H1 (cell line): ENCODE data around the gene DNER. TPM values are rescaled to one million over a fixed set of nuclear protein-coding genes. Genes with fewer than 3 reads are reported as not detected.
A peak's percentile ranks its signal among the peaks of the same experiment; 100 is the strongest.

Experiments
- CTCF ChIA-PET: fragments of 300-600 bp; sonication (Branson Sonifier 250); formaldehyde crosslinking; loops from one replicate; lab custom pipeline; 2021; ENCODE audit not compliant: partially characterized antibody; lab: Charles Lee
- POLR2A ChIA-PET: fragments of 300-600 bp; sonication (Branson Sonifier 250); formaldehyde crosslinking; loops from one replicate; lab custom pipeline; 2021; ENCODE audit warnings: inconsistent platforms; ENCODE audit not compliant: partially characterized antibody; lab: Charles Lee
- DNase-seq, 2 experiments: peaks; one replicate each; pipeline versions ENCODE4 v3.0.0 to v3.0.0-alpha.2; 2010 to 2022; ENCODE audit warnings: low spot score in 2 of 2, low read depth in 1 of 2, mixed read lengths in 1 of 2
- FAIRE-seq: peaks from 2 replicates; lab custom pipeline; 2011; peaks lifted over from hg19 to GRCh38; lab: Jason Lieb, UNC
- H2AFZ ChIP-seq: 2 replicates; pipeline ENCODE4 v1.8.1; 2012; ENCODE audit warnings: low read length, inconsistent platforms
- H2AK5ac ChIP-seq: 2 replicates; pipeline ENCODE4 v1.6.1; 2013; ENCODE audit warnings: low read depth, low read length
- H2BK120ac ChIP-seq: replicated peaks from 2 replicates; pipeline ENCODE3; 2013; ENCODE audit warnings: low read depth, low read length, inconsistent platforms
- H2BK12ac ChIP-seq: 2 replicates; pipeline ENCODE4 v1.6.1; 2013; ENCODE audit warnings: low read depth, low read length
- H2BK15ac ChIP-seq: 2 replicates; pipeline ENCODE4 v1.6.1; 2013; ENCODE audit warnings: low read length
- H2BK20ac ChIP-seq: 2 replicates; pipeline ENCODE4 v1.6.1; 2013; ENCODE audit warnings: low read length
- H2BK5ac ChIP-seq: 2 replicates; pipeline ENCODE4 v1.6.1; 2013; ENCODE audit warnings: low read depth, low read length
- H3K14ac ChIP-seq: 2 replicates; pipeline ENCODE4 v1.6.1; 2013; ENCODE audit warnings: inconsistent platforms; ENCODE audit not compliant: insufficient read length
- H3K18ac ChIP-seq: 2 replicates; pipeline ENCODE4 v1.6.1; 2013; ENCODE audit warnings: low read length; ENCODE audit errors: extremely low read depth
- H3K23ac ChIP-seq: 2 replicates; pipeline ENCODE4 v1.6.1; 2013; ENCODE audit warnings: inconsistent platforms; ENCODE audit not compliant: insufficient read length
- H3K23me2 ChIP-seq: 2 replicates; pipeline ENCODE4 v1.6.1; 2013; ENCODE audit warnings: low read depth, low read length
- H3K27ac ChIP-seq: 2 replicates; pipeline ENCODE4 v1.6.1; 2011; ENCODE audit warnings: low read depth, low read length, inconsistent platforms
- H3K27me3 ChIP-seq, 4 experiments: replicated peaks in 1 of 4; 1 replicate in 1 of 4; 2 replicates in 3 of 4; pipeline versions ENCODE4 v1.6.1 to v1.8.1; 2011 to 2013; ENCODE audit warnings: low read length in 3 of 4, mild to moderate bottlenecking in 3 of 4, inconsistent platforms in 2 of 4, mixed read lengths in 2 of 4, moderate library complexity in 1 of 4; ENCODE audit not compliant: control insufficient read depth in 3 of 4, insufficient read depth in 3 of 4; ENCODE audit errors: extremely low read depth in 1 of 4
- H3K36me3 ChIP-seq, 4 experiments: 2 replicates each; pipeline versions ENCODE4 v1.6.1 to v1.8.1; 2011 to 2013; ENCODE audit warnings: mild to moderate bottlenecking in 4 of 4, low read length in 3 of 4, moderate library complexity in 2 of 4, control low read depth in 1 of 4, inconsistent platforms in 1 of 4; ENCODE audit not compliant: insufficient read depth in 4 of 4, control insufficient read depth in 2 of 4
- H3K4ac ChIP-seq: replicated peaks from 2 replicates; pipeline ENCODE3; 2013; ENCODE audit warnings: low read length, low read depth, mixed read lengths, inconsistent platforms; ENCODE audit not compliant: insufficient read length
- H3K4me1 ChIP-seq, 4 experiments: replicated peaks in 1 of 4; 1 replicate in 1 of 4; 2 replicates in 3 of 4; pipeline versions ENCODE4 v1.6.1 to v1.8.1; 2011 to 2013; ENCODE audit warnings: low read length in 3 of 4, inconsistent platforms in 2 of 4, mixed read lengths in 1 of 4; ENCODE audit not compliant: insufficient read depth in 4 of 4, control insufficient read depth in 3 of 4
- H3K4me2 ChIP-seq, 2 experiments: 2 replicates each; pipeline versions ENCODE4 v1.6.1 to v1.8.1; 2011 to 2013; ENCODE audit warnings: low read depth in 2 of 2, low read length in 2 of 2, control low read depth in 1 of 2, inconsistent platforms in 1 of 2, mild to moderate bottlenecking in 1 of 2; ENCODE audit not compliant: insufficient read depth in 1 of 2
- H3K4me3 ChIP-seq, 4 experiments: fragments of 200-600, 300-600 bp in 1 of 4; sonication (generic), shearing (Covaris generic), sonication (Bioruptor Twin) in 1 of 4; 2 replicates each; pipeline versions ENCODE4 v1.5.1 to v1.8.1; 2011 to 2016; ENCODE audit warnings: low read length in 4 of 4, low read depth in 3 of 4, control low read depth in 2 of 4, inconsistent platforms in 2 of 4, mild to moderate bottlenecking in 2 of 4, mixed read lengths in 1 of 4, moderate library complexity in 1 of 4; ENCODE audit not compliant: insufficient read depth in 2 of 4; ENCODE audit errors: extremely low read depth in 1 of 4
- H3K56ac ChIP-seq: replicated peaks from 2 replicates; pipeline ENCODE3; 2013; ENCODE audit warnings: low read depth, mild to moderate bottlenecking, mixed read lengths, low read length, inconsistent platforms; ENCODE audit not compliant: insufficient read length
- H3K79me1 ChIP-seq: 2 replicates; pipeline ENCODE4 v1.6.1; 2013; ENCODE audit warnings: low read depth, low read length, control low read depth
- H3K79me2 ChIP-seq, 2 experiments: 2 replicates each; pipeline versions ENCODE4 v1.6.1 to v1.8.1; 2012 to 2013; ENCODE audit warnings: low read length in 2 of 2, mild to moderate bottlenecking in 2 of 2, inconsistent platforms in 1 of 2; ENCODE audit not compliant: insufficient read depth in 2 of 2, control insufficient read depth in 1 of 2
- H3K9ac ChIP-seq, 4 experiments: replicated peaks in 1 of 4; 1 replicate in 1 of 4; 2 replicates in 3 of 4; pipeline versions ENCODE4 v1.6.1 to v1.8.1; 2011 to 2013; ENCODE audit warnings: low read depth in 3 of 4, low read length in 3 of 4, control low read depth in 2 of 4, mild to moderate bottlenecking in 2 of 4, moderate library complexity in 2 of 4, inconsistent platforms in 1 of 4; ENCODE audit errors: extremely low read depth in 1 of 4
- H3K9me3 ChIP-seq, 2 experiments: 2 replicates each; pipeline versions ENCODE4 v1.6.1 to v1.8.1; 2012 to 2013; ENCODE audit warnings: mild to moderate bottlenecking in 2 of 2, moderate library complexity in 2 of 2, control low read depth in 1 of 2, inconsistent platforms in 1 of 2, low read depth in 1 of 2, low read length in 1 of 2, mixed read lengths in 1 of 2; ENCODE audit not compliant: insufficient read depth in 2 of 2
- H4K20me1 ChIP-seq, 2 experiments: replicated peaks in 1 of 2; 2 replicates each; pipeline versions ENCODE3 to v1.8.1; 2011 to 2013; ENCODE audit warnings: inconsistent platforms in 2 of 2, low read length in 2 of 2, mild to moderate bottlenecking in 1 of 2; ENCODE audit not compliant: insufficient read depth in 2 of 2, control insufficient read depth in 1 of 2
- H4K5ac ChIP-seq: 2 replicates; pipeline ENCODE4 v1.6.1; 2013; ENCODE audit warnings: low read length, low read depth, mixed read lengths, inconsistent platforms; ENCODE audit not compliant: insufficient read length
- H4K8ac ChIP-seq: 2 replicates; pipeline ENCODE4 v1.8.0; 2013; ENCODE audit warnings: mild to moderate bottlenecking, moderate library complexity, low read length, inconsistent platforms; ENCODE audit not compliant: insufficient read depth; ENCODE audit errors: extremely low read depth
- H4K91ac ChIP-seq: replicated peaks from 2 replicates; pipeline ENCODE3; 2013; ENCODE audit warnings: low read length, mixed read lengths, inconsistent platforms; ENCODE audit not compliant: insufficient read length
- SIN3A ChIP-seq, 2 experiments: IDR thresholded peaks in 1 of 2; conservative IDR thresholded peaks in 1 of 2; 2 replicates each; pipeline ENCODE4 v1.6.1; 2011 to 2012; ENCODE audit warnings: low read length in 2 of 2, improper control_type of control experiment in 1 of 2, low read depth in 1 of 2, mild to moderate bottlenecking in 1 of 2
- SIX5 ChIP-seq: IDR thresholded peaks from 2 replicates; pipeline ENCODE4 v1.6.1; 2011; ENCODE audit warnings: mild to moderate bottlenecking, low read depth, low read length
- SP1 ChIP-seq: IDR thresholded peaks from 2 replicates; pipeline ENCODE4 v1.6.1; 2011; ENCODE audit warnings: low read depth, low read length
- TAF1 ChIP-seq: IDR thresholded peaks from 2 replicates; pipeline ENCODE4 v1.6.1; 2011; ENCODE audit warnings: mild to moderate bottlenecking, low read depth, low read length
- WGBS, 2 experiments: shearing (Covaris generic) in 1 of 2; methylation state at CpG; one replicate each; pipeline versions ENCODE4 v1.1.6 to v1.1.7; 2013 to 2015; ENCODE audit warnings: low lambda C conversion rate in 2 of 2, mixed read lengths in 2 of 2, inconsistent platforms in 1 of 2, low coverage in 1 of 2, missing lambda C conversion rate in 1 of 2; ENCODE audit not compliant: insufficient replicate concordance in 2 of 2, insufficient coverage in 1 of 2, insufficient read length in 1 of 2; ENCODE audit errors: extremely low coverage in 1 of 2, missing lambda C conversion rate in 1 of 2; 5-methylcytosine and 5-hydroxymethylcytosine counted together
- polyA plus RNA-seq, 7 experiments: library from polyadenylated mRNA; depleted of rRNA in 3 of 7; stranded (reverse) in 5 of 7; unstranded in 2 of 7; fragments of >200 nt in 5 of 7; fragments of 200-250 nt in 2 of 7; gene quantifications; 1 replicate in 5 of 7; 2 replicates in 1 of 7; 4 replicates in 1 of 7; pipeline versions ENCODE4 v1.2.1 to v1.2.3, GENCODE V29; 2011 to 2013; ENCODE audit warnings: missing spikeins in 2 of 7, mixed read lengths in 2 of 7
- total RNA-seq: library from RNA; stranded (reverse); fragmentation: NEBNext Ultra II Directional; extraction: Animal tissue kit (Norgen Biotek cat#: 25700); gene quantifications from 2 replicates; pipeline ENCODE4 v1.2.1, GENCODE V29; 2021

DNER gene
- total and polyA plus RNA-seq, 2 of the 8 experiments (the other 6 are each of a cell fraction or from before 2014, with no cell fraction given): 6.8 to 16.3 TPM

DNA sequence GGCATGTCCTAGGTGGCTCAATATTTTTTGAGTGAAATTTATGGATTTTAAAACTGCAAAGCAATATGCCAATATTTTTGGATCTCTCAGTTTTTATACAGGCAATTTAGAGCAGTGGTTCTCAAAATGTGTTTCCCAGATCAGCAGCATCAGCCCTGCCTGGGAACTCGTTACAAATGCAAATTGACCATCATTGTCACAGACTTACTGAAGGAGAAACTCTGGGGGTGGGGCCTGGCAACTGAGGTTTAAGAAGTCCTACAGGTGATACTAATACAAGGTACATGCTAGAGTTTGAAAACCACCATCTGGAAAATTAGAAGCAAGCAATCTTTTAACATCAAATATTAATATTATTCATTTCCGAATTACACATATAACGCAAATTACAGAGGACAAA lies 227.7 kb downstream of the DNER start:
- Histone ChIP-seq H2BK120ac (no peak overlapping the region), H3K23ac (no peak overlapping the region), H4K20me1 (no peaks in the 10 kb centered on the region), H3K56ac (no peak overlapping the region), H3K79me1 (no peaks in the 10 kb centered on the region), H3K4me3 (0 out of 8 replicates have a peak overlapping the region, but pooled peaks of 1 of the 4 experiments have one; percentile 23), H3K27ac (no peak overlapping the region), H2AFZ (no peak overlapping the region), H3K27me3 (no peaks in the 10 kb centered on the region), H3K79me2 (no peaks in the 10 kb centered on the region), H3K14ac (no peak overlapping the region), H2AK5ac (no peak overlapping the region; the same call in 1 of the 2 replicates), H3K4me2 (peak overlapping the region; percentile 21 to 40; a peak in 2 of 4 replicates), H3K23me2 (no peaks in the 10 kb centered on the region; the same call in 1 of the 2 replicates), H3K36me3 (0 out of 8 replicates have a peak, but pooled peaks cover 0 to 3% (median 0%) of the 10 kb centered on the region in 4 experiments), H3K4ac (no peak overlapping the region), H2BK5ac (0 out of 2 replicates have a peak overlapping the region, but pooled peaks have one; percentile 3), H2BK15ac (no peak overlapping the region), H2BK20ac (no peak overlapping the region), H4K8ac (no peak overlapping the region), H3K4me1 (peaks cover 1 to 13% (median 8%) of the 10 kb centered on the region in 4 experiments; a peak in 6 of 7 replicates), H4K91ac (no peak overlapping the region), H4K5ac (no peak overlapping the region), H3K18ac (no peak overlapping the region), H2BK12ac (0 out of 2 replicates have a peak overlapping the region, but pooled peaks have one; percentile 7), H3K9me3 (0 out of 4 replicates have a peak, but pooled peaks cover 0 to 7% of the 10 kb centered on the region in 2 experiments), H3K9ac (no peak overlapping the region)
- DNase-seq (no peak), FAIRE-seq (no peak)
- POLR2A ChIA-PET: no interaction called here
- TF ChIP-seq TAF1 (peak; percentile 36; the same call in 1 of the 2 replicates), SP1 (0 out of 2 replicates have a peak, but pooled peaks have one; percentile 23), SIX5 (no peak), SIN3A (conservative IDR thresholded peaks at IDR 0.05 in 1 of 2, IDR thresholded peaks at IDR 0.05 in 1 of 2; ENCODE audit: low read depth in 1 of 2, low read length in 2 of 2) (no peak)
- 40% methylated on average over 3 of the region's 3 CpGs; no CpG with 5 or more reads in 1 of the 2 experiments for WGBS, 2 experiments
- CTCF ChIA-PET: no interaction called here
